PC-3 (cell line): ENCODE data around the gene CCDC183. TPM values are rescaled to one million over a fixed set of nuclear protein-coding genes. Genes with fewer than 3 reads are reported as not detected.
"Not testable (repeated sequence)": the region's sequence is repeated elsewhere in the genome, so short reads cannot be mapped to it uniquely, and the experiment has no call there.

Experiments used
- ATAC-seq: fragments of 200-7000 bp; cut with Tn5 transposase; 2 replicates; pipeline ENCODE4 v1.9.1; 2020; ENCODE audit warnings: mild to moderate bottlenecking, moderate library complexity
- BruUV-seq: library from RNA; stranded (reverse); fragments of 400-500 nt; replicated peaks from 2 replicates; lab custom pipeline; 2021; lab: Mats Ljungman, UMichigan
- CTCF ChIA-PET: fragments of 300-600 bp; sonication (Branson Sonifier 250); formaldehyde crosslinking; loops from one replicate; lab custom pipeline; 2022; ENCODE audit warnings: antibody characterized with exemption; lab: Charles Lee
- POLR2A ChIA-PET: fragments of 300-600 bp; sonication (Branson Sonifier 250); formaldehyde crosslinking; loops from one replicate; lab custom pipeline; 2022; ENCODE audit warnings: antibody characterized with exemption; ENCODE audit not compliant: unreplicated experiment; lab: Charles Lee
- DNase-seq: peaks from one replicate; pipeline ENCODE4 v3.0.0-alpha.2; 2015
- H2AFZ ChIP-seq: fragments of 300-600 bp; sonication (generic); 2 replicates; pipeline ENCODE4 v1.6.0; 2016; ENCODE audit warnings: antibody characterized with exemption, low read length
- H3F3A ChIP-seq: fragments of 300-600 bp; sonication (generic); one replicate; pipeline ENCODE4 v1.6.0; 2017; ENCODE audit warnings: antibody characterized with exemption, low read length, control low read depth, mild to moderate bottlenecking; ENCODE audit not compliant: unreplicated experiment
- H3K27ac ChIP-seq: fragments of 300-600 bp; sonication (generic); 2 replicates; pipeline ENCODE4 v1.5.1; 2016; ENCODE audit warnings: mild to moderate bottlenecking, low read length
- H3K27me3 ChIP-seq: fragments of 300-600 bp; sonication (generic); 2 replicates; pipeline ENCODE4 v1.6.1; 2016; ENCODE audit warnings: low read length, mixed read lengths
- H3K36me3 ChIP-seq: fragments of 300-600 bp; sonication (generic); 2 replicates; pipeline ENCODE4 v1.6.1; 2016; ENCODE audit warnings: low read depth, mixed run types, low read length, mixed read lengths
- H3K4me1 ChIP-seq: fragments of 300-600 bp; sonication (generic); 2 replicates; pipeline ENCODE4 v1.5.1; 2016; ENCODE audit warnings: low read length; ENCODE audit not compliant: insufficient read depth
- H3K4me2 ChIP-seq: fragments of 300-600 bp; sonication (generic); 2 replicates; pipeline ENCODE4 v1.6.0; 2016; ENCODE audit warnings: low read length
- H3K4me3 ChIP-seq: fragments of 300-600 bp; sonication (generic); 2 replicates; pipeline ENCODE4 v1.5.1; 2016; ENCODE audit warnings: mild to moderate bottlenecking, low read length, mixed read lengths
- H3K79me2 ChIP-seq: fragments of 300-600 bp; sonication (generic); 2 replicates; pipeline ENCODE4 v1.6.1; 2017; ENCODE audit warnings: low read length, mixed read lengths
- H3K9ac ChIP-seq: fragments of 300-600 bp; sonication (generic); 2 replicates; pipeline ENCODE4 v1.6.0; 2016; ENCODE audit warnings: mild to moderate bottlenecking, low read length
- H3K9me2 ChIP-seq: fragments of 300-600 bp; sonication (generic); replicated peaks from 2 replicates; pipeline ENCODE4 v1.6.1; 2016; ENCODE audit warnings: mixed run types, low read length, mixed read lengths
- H3K9me3 ChIP-seq: fragments of 300-600 bp; sonication (generic); 2 replicates; pipeline ENCODE4 v1.6.1; 2016; ENCODE audit warnings: low read length, mixed read lengths
- H4K20me1 ChIP-seq: fragments of 300-600 bp; sonication (generic); 2 replicates; pipeline ENCODE4 v1.6.1; 2016; ENCODE audit warnings: low read length, mixed read lengths
- CTCF ChIP-seq: fragments of 300-600 bp; sonication (generic); conservative IDR thresholded peaks from 2 replicates; pipeline ENCODE4 v1.5.1; 2017; ENCODE audit warnings: antibody characterized with exemption, low read depth, mild to moderate bottlenecking, low read length
- EZH2 ChIP-seq: fragments of 300-600 bp; sonication (generic); IDR thresholded peaks from one replicate; pipeline ENCODE4 v1.6.1; 2017; ENCODE audit warnings: antibody characterized with exemption, mild to moderate bottlenecking, low read length; ENCODE audit not compliant: unreplicated experiment
- EZH2phosphoT487 ChIP-seq: fragments of 300-600 bp; sonication (generic); IDR thresholded peaks from 2 replicates; pipeline ENCODE4 v1.6.1; 2018; ENCODE audit warnings: mild to moderate bottlenecking, antibody characterized with exemption, low read length, borderline replicate concordance
- intact Hi-C: fragments of 100-400 bp; cut with micrococcal nuclease; formaldehyde crosslinking; loops from 2 replicates; pipeline ENCODE4 v1.9.0; 2023
- total RNA-seq: library from RNA; depleted of rRNA; stranded (reverse); fragments of >200 nt; gene quantifications from 2 replicates; pipeline ENCODE4 v1.2.3, GENCODE V29; 2014

CCDC183 gene
- total RNA-seq, 1 experiment from 2014 or later: 0.87 TPM

GRCh38 chr9:136793086-136793946 lies 2.8 kb upstream of the CCDC183 start:
- no peak for ATAC-seq
- CTCF ChIA-PET: no interaction called here
- no peaks in the 10 kb centered on the region for H3K27me3 ChIP-seq
- POLR2A ChIA-PET: no interaction called here
- no peaks in the 10 kb centered on the region for H3K9me3 ChIP-seq
- H3K9ac ChIP-seq: no peak overlapping the region
- no peak overlapping the region for H3K27ac ChIP-seq
- DNase-seq: no peak
- H3K4me2 ChIP-seq: no peak overlapping the region
- H4K20me1 ChIP-seq: no peaks in the 10 kb centered on the region
- H3F3A ChIP-seq: no peaks in the 10 kb centered on the region
- H3K36me3 ChIP-seq: peaks cover 2% of the 10 kb centered on the region; the same call in 1 of the 2 replicates
- no peak overlapping the region for H2AFZ ChIP-seq
- H3K79me2 ChIP-seq: peaks cover 13% of the 10 kb centered on the region
- H3K4me3 ChIP-seq: no peak overlapping the region
- peaks cover 22% of the 10 kb centered on the region for H3K4me1 ChIP-seq
- intact Hi-C loops: no loop called here
- no peaks in the 10 kb centered on the region for H3K9me2 ChIP-seq
- no TSS peak for BruUV-seq
- TF ChIP-seq CTCF: no peak
- TF ChIP-seq EZH2phosphoT487: no peak
- TF ChIP-seq EZH2: no peak

- ChIA-PET CTCF (no interaction called here), POLR2A (no interaction called here)
- Histone ChIP-seq H3K27ac (no peak overlapping the region), H3K9ac (no peak overlapping the region), H3K36me3 (peaks cover 2% of the 10 kb centered on the region; the same call in 1 of the 2 replicates), H3K4me2 (no peak overlapping the region), H3F3A (no peaks in the 10 kb centered on the region), H4K20me1 (no peaks in the 10 kb centered on the region), H3K9me3 (no peaks in the 10 kb centered on the region), H3K79me2 (peaks cover 13% of the 10 kb centered on the region), H2AFZ (no peak overlapping the region), H3K4me3 (no peak overlapping the region), H3K9me2 (no peaks in the 10 kb centered on the region), H3K4me1 (peaks cover 27% of the 10 kb centered on the region), H3K27me3 (no peaks in the 10 kb centered on the region)
- BruUV-seq: no TSS peak
- ATAC-seq (no peak), DNase-seq (no peak)
- TF ChIP-seq EZH2phosphoT487 (no peak), CTCF (no peak), EZH2 (no peak)
- intact Hi-C loops: no loop called here
Observed at GRCh38 chr9:136794281-136794999, 1.7 kb upstream of the CCDC183 start.

- Histone ChIP-seq H3K4me1 (peaks cover 28% of the 10 kb centered on the region), H3K36me3 (peaks cover 2% of the 10 kb centered on the region; the same call in 1 of the 2 replicates), H2AFZ (no peak overlapping the region), H3K4me3 (no peak overlapping the region), H3K9me3 (no peaks in the 10 kb centered on the region), H3K9ac (no peak overlapping the region), H3F3A (no peaks in the 10 kb centered on the region), H3K27ac (no peak overlapping the region), H3K4me2 (no peak overlapping the region), H4K20me1 (no peaks in the 10 kb centered on the region), H3K27me3 (no peaks in the 10 kb centered on the region), H3K79me2 (peaks cover 13% of the 10 kb centered on the region), H3K9me2 (no peaks in the 10 kb centered on the region)
- CTCF ChIA-PET: no interaction called here
- DNase-seq (no peak), ATAC-seq (no peak)
- POLR2A ChIA-PET: no interaction called here
- BruUV-seq: no TSS peak
- TF ChIP-seq EZH2 (no peak), EZH2phosphoT487 (no peak), CTCF (no peak)
- intact Hi-C loops: no loop called here
Observed at GRCh38 chr9:136795000-136795348, 1.2 kb upstream of the CCDC183 start.

- H3K4me3 ChIP-seq, H3K9me2 ChIP-seq, ATAC-seq, H3K27me3 ChIP-seq, H2AFZ ChIP-seq, H3K4me2 ChIP-seq, H3K36me3 ChIP-seq, H4K20me1 ChIP-seq, CTCF ChIA-PET, H3K9me3 ChIP-seq, intact Hi-C loops, H3K79me2 ChIP-seq, H3F3A ChIP-seq, BruUV-seq, H3K9ac ChIP-seq, H3K27ac ChIP-seq: not testable (repeated sequence)
- POLR2A ChIA-PET: interaction anchor here (0.6 kb wide), 1 partner anchor 61 kb away, joined by 3 read pairs; no protein-coding TSS in a partner anchor
- H3K4me1 ChIP-seq: peaks cover 26% of the 10 kb centered on the region
- DNase-seq: peak; percentile 23
Observed at GRCh38 chr9:136796775-136797347, 723 bp downstream of the CCDC183 start.
